Measurements from ENCODE around the gene EIF4G3. TPM values are rescaled to one million over a fixed set of nuclear protein-coding genes. Genes with fewer than 3 reads are reported as not detected.

The EIF4G3 gene
- total RNA-seq, 1 donor from 2014 or later = 38.4 TPM

GRCh38 chr1:21007876-21008275 lies 168.8 kb downstream of the EIF4G3 start:
- no peak overlapping the region for H3K4me3 ChIP-seq (ENCODE audit: low read depth, low read length)
- no peak for TF ChIP-seq CTCF (IDR thresholded peaks at IDR 0.05; ENCODE audit: insufficient read depth, low read length, poor library complexity, severe bottlenecking)
- no peak for DNase-seq (ENCODE audit: low read depth)
- H3K27me3 ChIP-seq (ENCODE audit: control insufficient read depth, insufficient read depth, low read length) = no peaks in the 10 kb centered on the region
- H3K36me3 ChIP-seq (ENCODE audit: control insufficient read depth, insufficient read depth, low read length) = no peaks in the 10 kb centered on the region

GRCh38 chr1:21005466-21006239 lies 171.0 kb downstream of the EIF4G3 start:
- H3K4me3 ChIP-seq (ENCODE audit: low read depth, low read length) = no peak overlapping the region

GRCh38 chr1:21003281-21004045 lies 173.2 kb downstream of the EIF4G3 start:
- DNase-seq (ENCODE audit: low read depth) = no peak
- Histone ChIP-seq H3K4me3 (ENCODE audit: low read depth, low read length) (no peak overlapping the region), H3K27me3 (ENCODE audit: control insufficient read depth, insufficient read depth, low read length) (no peaks in the 10 kb centered on the region), H3K36me3 (ENCODE audit: control insufficient read depth, insufficient read depth, low read length) (no peaks in the 10 kb centered on the region)
- no peak for TF ChIP-seq CTCF (IDR thresholded peaks at IDR 0.05; ENCODE audit: insufficient read depth, low read length, poor library complexity, severe bottlenecking)

More at GRCh38 chr1:21005466-21006239, 171.0 kb downstream of the EIF4G3 start:
- no peak for TF ChIP-seq CTCF (IDR thresholded peaks at IDR 0.05; ENCODE audit: insufficient read depth, low read length, poor library complexity, severe bottlenecking)
- no peaks in the 10 kb centered on the region for H3K27me3 ChIP-seq (ENCODE audit: control insufficient read depth, insufficient read depth, low read length)
- H3K36me3 ChIP-seq (ENCODE audit: control insufficient read depth, insufficient read depth, low read length) = no peaks in the 10 kb centered on the region
- DNase-seq (ENCODE audit: low read depth) = no peak

GRCh38 chr1:21001042-21001441 lies 175.7 kb downstream of the EIF4G3 start:
- H3K4me3 ChIP-seq (ENCODE audit: low read depth, low read length) = no peak overlapping the region
- DNase-seq (ENCODE audit: low read depth) = no peak
- no peak for TF ChIP-seq CTCF (IDR thresholded peaks at IDR 0.05; ENCODE audit: insufficient read depth, low read length, poor library complexity, severe bottlenecking)
- H3K27me3 ChIP-seq (ENCODE audit: control insufficient read depth, insufficient read depth, low read length) = no peaks in the 10 kb centered on the region
- no peaks in the 10 kb centered on the region for H3K36me3 ChIP-seq (ENCODE audit: control insufficient read depth, insufficient read depth, low read length)

- TF ChIP-seq CTCF (IDR thresholded peaks at IDR 0.05; ENCODE audit: insufficient read depth, low read length, poor library complexity, severe bottlenecking) = no peak
- Histone ChIP-seq H3K36me3 (ENCODE audit: control insufficient read depth, insufficient read depth, low read length) (no peaks in the 10 kb centered on the region), H3K27me3 (ENCODE audit: control insufficient read depth, insufficient read depth, low read length) (no peaks in the 10 kb centered on the region), H3K4me3 (ENCODE audit: low read depth, low read length) (no peak overlapping the region)
- DNase-seq (ENCODE audit: low read depth) = no peak
Measured at GRCh38 chr1:21000245-21000594, 176.5 kb downstream of the EIF4G3 start.
